Hematopoietic multipotent progenitor cell treated with erythropoietin and hydrocortisone succinate and interleukin-3 and kit ligand, for 4 days (in vitro differentiated cells): ENCODE data around the gene ABI3.

Experiments
- DNase-seq: peaks from one replicate; pipeline ENCODE4 v3.0.0-alpha.2; 2015

ABI3 gene

GRCh38 chr17:49197346-49197998 lies 13.0 kb upstream of the ABI3 start:
- no peak for DNase-seq

GRCh38 chr17:49198211-49198610 lies 12.3 kb upstream of the ABI3 start:
- DNase-seq: no peak

- no peak for DNase-seq
Measured at GRCh38 chr17:49200423-49201083, 10.0 kb upstream of the ABI3 start.

GRCh38 chr17:49201481-49201927 lies 9.0 kb upstream of the ABI3 start:
- no peak for DNase-seq

- DNase-seq: no peak
Measured at GRCh38 chr17:49203796-49204195, 6.7 kb upstream of the ABI3 start.

GRCh38 chr17:49204516-49204915 lies 6.0 kb upstream of the ABI3 start:
- no peak for DNase-seq

GRCh38 chr17:49209061-49209571 lies 1.4 kb upstream of the ABI3 start:
- DNase-seq: no peak

GRCh38 chr17:49213399-49213798 lies 2.9 kb downstream of the ABI3 start:
- no peak for DNase-seq

- DNase-seq: no peak
Measured at GRCh38 chr17:49213847-49214246, 3.3 kb downstream of the ABI3 start.

- DNase-seq: no peak
Measured at GRCh38 chr17:49214676-49215360, 4.3 kb downstream of the ABI3 start.

GRCh38 chr17:49216482-49216881 lies 6.0 kb downstream of the ABI3 start:
- DNase-seq: no peak

GRCh38 chr17:49216953-49217650 lies 6.6 kb downstream of the ABI3 start:
- peak; percentile 73 for DNase-seq

GRCh38 chr17:49217651-49218413 lies 7.3 kb downstream of the ABI3 start:
- DNase-seq: peak; percentile 89

GRCh38 chr17:49218941-49219913 lies 8.7 kb downstream of the ABI3 start:
- DNase-seq: peak; percentile 66

GRCh38 chr17:49219987-49220386 lies 9.5 kb downstream of the ABI3 start:
- no peak for DNase-seq

GRCh38 chr17:49223168-49223516 lies 12.6 kb downstream of the ABI3 start:
- DNase-seq: no peak

GRCh38 chr17:49223517-49224197 lies 13.2 kb downstream of the ABI3 start:
- peak; percentile 73 for DNase-seq

GRCh38 chr17:49224198-49224996 lies 13.9 kb downstream of the ABI3 start:
- no peak for DNase-seq

- DNase-seq: no peak
Measured at GRCh38 chr17:49224997-49225337, 14.5 kb downstream of the ABI3 start.
